PC-3 (cell line): ENCODE data around the gene SHROOM3. TPM values are rescaled to one million over a fixed set of nuclear protein-coding genes. Genes with fewer than 3 reads are reported as not detected.

Source experiments
- ATAC-seq: fragments of 200-7000 bp; cut with Tn5 transposase; 2 replicates; pipeline ENCODE4 v1.9.1; 2020; ENCODE audit warnings: mild to moderate bottlenecking, moderate library complexity
- BruUV-seq: library from RNA; stranded (reverse); fragments of 400-500 nt; replicated peaks from 2 replicates; lab custom pipeline; 2021; lab: Mats Ljungman, UMichigan
- CTCF ChIA-PET: fragments of 300-600 bp; sonication (Branson Sonifier 250); formaldehyde crosslinking; loops from one replicate; lab custom pipeline; 2022; ENCODE audit warnings: antibody characterized with exemption; lab: Charles Lee
- POLR2A ChIA-PET: fragments of 300-600 bp; sonication (Branson Sonifier 250); formaldehyde crosslinking; loops from one replicate; lab custom pipeline; 2022; ENCODE audit warnings: antibody characterized with exemption; ENCODE audit not compliant: unreplicated experiment; lab: Charles Lee
- DNase-seq: peaks from one replicate; pipeline ENCODE4 v3.0.0-alpha.2; 2015
- H2AFZ ChIP-seq: fragments of 300-600 bp; sonication (generic); 2 replicates; pipeline ENCODE4 v1.6.0; 2016; ENCODE audit warnings: antibody characterized with exemption, low read length
- H3F3A ChIP-seq: fragments of 300-600 bp; sonication (generic); one replicate; pipeline ENCODE4 v1.6.0; 2017; ENCODE audit warnings: antibody characterized with exemption, low read length, control low read depth, mild to moderate bottlenecking; ENCODE audit not compliant: unreplicated experiment
- H3K27ac ChIP-seq: fragments of 300-600 bp; sonication (generic); 2 replicates; pipeline ENCODE4 v1.5.1; 2016; ENCODE audit warnings: mild to moderate bottlenecking, low read length
- H3K27me3 ChIP-seq: fragments of 300-600 bp; sonication (generic); 2 replicates; pipeline ENCODE4 v1.6.1; 2016; ENCODE audit warnings: low read length, mixed read lengths
- H3K36me3 ChIP-seq: fragments of 300-600 bp; sonication (generic); 2 replicates; pipeline ENCODE4 v1.6.1; 2016; ENCODE audit warnings: low read depth, mixed run types, low read length, mixed read lengths
- H3K4me1 ChIP-seq: fragments of 300-600 bp; sonication (generic); 2 replicates; pipeline ENCODE4 v1.5.1; 2016; ENCODE audit warnings: low read length; ENCODE audit not compliant: insufficient read depth
- H3K4me2 ChIP-seq: fragments of 300-600 bp; sonication (generic); 2 replicates; pipeline ENCODE4 v1.6.0; 2016; ENCODE audit warnings: low read length
- H3K4me3 ChIP-seq: fragments of 300-600 bp; sonication (generic); 2 replicates; pipeline ENCODE4 v1.5.1; 2016; ENCODE audit warnings: mild to moderate bottlenecking, low read length, mixed read lengths
- H3K79me2 ChIP-seq: fragments of 300-600 bp; sonication (generic); 2 replicates; pipeline ENCODE4 v1.6.1; 2017; ENCODE audit warnings: low read length, mixed read lengths
- H3K9ac ChIP-seq: fragments of 300-600 bp; sonication (generic); 2 replicates; pipeline ENCODE4 v1.6.0; 2016; ENCODE audit warnings: mild to moderate bottlenecking, low read length
- H3K9me2 ChIP-seq: fragments of 300-600 bp; sonication (generic); replicated peaks from 2 replicates; pipeline ENCODE4 v1.6.1; 2016; ENCODE audit warnings: mixed run types, low read length, mixed read lengths
- H3K9me3 ChIP-seq: fragments of 300-600 bp; sonication (generic); 2 replicates; pipeline ENCODE4 v1.6.1; 2016; ENCODE audit warnings: low read length, mixed read lengths
- H4K20me1 ChIP-seq: fragments of 300-600 bp; sonication (generic); 2 replicates; pipeline ENCODE4 v1.6.1; 2016; ENCODE audit warnings: low read length, mixed read lengths
- EZH2 ChIP-seq: fragments of 300-600 bp; sonication (generic); IDR thresholded peaks from one replicate; pipeline ENCODE4 v1.6.1; 2017; ENCODE audit warnings: antibody characterized with exemption, mild to moderate bottlenecking, low read length; ENCODE audit not compliant: unreplicated experiment
- EZH2phosphoT487 ChIP-seq: fragments of 300-600 bp; sonication (generic); IDR thresholded peaks from 2 replicates; pipeline ENCODE4 v1.6.1; 2018; ENCODE audit warnings: mild to moderate bottlenecking, antibody characterized with exemption, low read length, borderline replicate concordance
- intact Hi-C: fragments of 100-400 bp; cut with micrococcal nuclease; formaldehyde crosslinking; loops from 2 replicates; pipeline ENCODE4 v1.9.0; 2023
- total RNA-seq: library from RNA; depleted of rRNA; stranded (reverse); fragments of >200 nt; gene quantifications from 2 replicates; pipeline ENCODE4 v1.2.3, GENCODE V29; 2014
- TF ChIP-seq, protein P1 (sequence below): fragments of 300-600 bp; sonication (generic); conservative IDR thresholded peaks from 2 replicates; pipeline ENCODE4 v1.5.1; 2017; ENCODE audit warnings: antibody characterized with exemption, low read depth, mild to moderate bottlenecking, low read length

Gene SHROOM3
- total RNA-seq, 1 experiment from 2014 or later, result 27.8 TPM

DNA sequence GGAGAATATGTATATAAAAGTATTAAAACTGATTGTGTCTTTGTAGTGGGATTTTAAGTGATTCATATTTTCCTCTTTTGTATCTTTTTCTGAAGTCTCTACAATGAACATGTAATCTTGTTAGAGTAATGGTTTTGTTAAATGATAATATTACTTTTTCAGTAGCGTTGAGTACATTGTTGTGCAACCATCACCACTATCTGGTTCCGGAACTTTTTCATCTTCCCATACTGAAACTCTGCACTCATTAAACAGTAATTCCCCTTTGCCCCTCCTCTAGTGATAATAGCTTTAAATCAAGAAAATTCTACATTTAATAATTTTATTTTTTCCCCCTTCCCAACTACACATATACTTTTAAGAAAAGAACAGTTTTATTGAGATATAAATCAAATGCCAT is 23.3 kb downstream of the SHROOM3 start:
- no peak overlapping the region for H3K4me3 ChIP-seq
- ATAC-seq, result no peak
- no peaks in the 10 kb centered on the region for H3K79me2 ChIP-seq
- TF ChIP-seq, protein P1, sequence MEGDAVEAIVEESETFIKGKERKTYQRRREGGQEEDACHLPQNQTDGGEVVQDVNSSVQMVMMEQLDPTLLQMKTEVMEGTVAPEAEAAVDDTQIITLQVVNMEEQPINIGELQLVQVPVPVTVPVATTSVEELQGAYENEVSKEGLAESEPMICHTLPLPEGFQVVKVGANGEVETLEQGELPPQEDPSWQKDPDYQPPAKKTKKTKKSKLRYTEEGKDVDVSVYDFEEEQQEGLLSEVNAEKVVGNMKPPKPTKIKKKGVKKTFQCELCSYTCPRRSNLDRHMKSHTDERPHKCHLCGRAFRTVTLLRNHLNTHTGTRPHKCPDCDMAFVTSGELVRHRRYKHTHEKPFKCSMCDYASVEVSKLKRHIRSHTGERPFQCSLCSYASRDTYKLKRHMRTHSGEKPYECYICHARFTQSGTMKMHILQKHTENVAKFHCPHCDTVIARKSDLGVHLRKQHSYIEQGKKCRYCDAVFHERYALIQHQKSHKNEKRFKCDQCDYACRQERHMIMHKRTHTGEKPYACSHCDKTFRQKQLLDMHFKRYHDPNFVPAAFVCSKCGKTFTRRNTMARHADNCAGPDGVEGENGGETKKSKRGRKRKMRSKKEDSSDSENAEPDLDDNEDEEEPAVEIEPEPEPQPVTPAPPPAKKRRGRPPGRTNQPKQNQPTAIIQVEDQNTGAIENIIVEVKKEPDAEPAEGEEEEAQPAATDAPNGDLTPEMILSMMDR, result no peak
- TF ChIP-seq EZH2, result no peak
- TF ChIP-seq EZH2phosphoT487, result no peak
- H3K27me3 ChIP-seq, result no peaks in the 10 kb centered on the region
- H3K4me1 ChIP-seq, result no peaks in the 10 kb centered on the region
- H4K20me1 ChIP-seq, result no peaks in the 10 kb centered on the region
- BruUV-seq, result no TSS peak
- H3K9me2 ChIP-seq, result no peaks in the 10 kb centered on the region
- H3K36me3 ChIP-seq, result no peaks in the 10 kb centered on the region
- no peak for DNase-seq
- H3K27ac ChIP-seq, result no peak overlapping the region
- ChIA-PET CTCF (no interaction called here), POLR2A (no interaction called here)
- intact Hi-C loops, result no loop called here
- no peak overlapping the region for H2AFZ ChIP-seq
- no peaks in the 10 kb centered on the region for H3F3A ChIP-seq
- H3K9ac ChIP-seq, result no peak overlapping the region
- H3K9me3 ChIP-seq, result no peaks in the 10 kb centered on the region
- no peak overlapping the region for H3K4me2 ChIP-seq

- no peaks in the 10 kb centered on the region for H4K20me1 ChIP-seq
- H3K36me3 ChIP-seq, result no peaks in the 10 kb centered on the region
- CTCF ChIA-PET, result no interaction called here
- no peaks in the 10 kb centered on the region for H3K4me1 ChIP-seq
- no TSS peak for BruUV-seq
- ATAC-seq (no peak), DNase-seq (no peak)
- POLR2A ChIA-PET, result no interaction called here
- H3K9ac ChIP-seq, result no peak overlapping the region
- no peaks in the 10 kb centered on the region for H3K79me2 ChIP-seq
- H3K4me2 ChIP-seq, result no peak overlapping the region
- H3K27me3 ChIP-seq, result no peaks in the 10 kb centered on the region
- no peak overlapping the region for H3K4me3 ChIP-seq
- no peaks in the 10 kb centered on the region for H3F3A ChIP-seq
- no peak overlapping the region for H2AFZ ChIP-seq
- TF ChIP-seq EZH2phosphoT487, result no peak
- TF ChIP-seq, protein P1, result no peak
- no peak for TF ChIP-seq EZH2
- no peaks in the 10 kb centered on the region for H3K9me3 ChIP-seq
- no peak overlapping the region for H3K27ac ChIP-seq
- intact Hi-C loops, result no loop called here
- no peaks in the 10 kb centered on the region for H3K9me2 ChIP-seq
Observed at GRCh38 chr4:76458825-76459224, 23.8 kb downstream of the SHROOM3 start.

GRCh38 chr4:76459291-76459723 is 24.3 kb downstream of the SHROOM3 start:
- H3K9me3 ChIP-seq, result no peaks in the 10 kb centered on the region
- no peaks in the 10 kb centered on the region for H4K20me1 ChIP-seq
- DNase-seq (no peak), ATAC-seq (no peak)
- no TSS peak for BruUV-seq
- no peak overlapping the region for H3K4me3 ChIP-seq
- H3F3A ChIP-seq, result no peaks in the 10 kb centered on the region
- ChIA-PET POLR2A (no interaction called here), CTCF (no interaction called here)
- intact Hi-C loops, result no loop called here
- H3K4me1 ChIP-seq, result no peaks in the 10 kb centered on the region
- H3K79me2 ChIP-seq, result no peaks in the 10 kb centered on the region
- TF ChIP-seq EZH2phosphoT487 (no peak), EZH2 (no peak)
- TF ChIP-seq, protein P1, result no peak
- H2AFZ ChIP-seq, result no peak overlapping the region
- H3K9me2 ChIP-seq, result no peaks in the 10 kb centered on the region
- H3K27me3 ChIP-seq, result no peaks in the 10 kb centered on the region
- no peaks in the 10 kb centered on the region for H3K36me3 ChIP-seq
- H3K4me2 ChIP-seq, result no peak overlapping the region
- H3K27ac ChIP-seq, result no peak overlapping the region
- no peak overlapping the region for H3K9ac ChIP-seq
